Stimulated activated effector memory CD8-positive, alpha-beta T cell treated with anti-CD3 and anti-CD28 coated beads, Interleukin-12 subunit alpha, Interleukin-12 subunit beta, amount 100 ng/mL, for 72 hours (primary cell): ENCODE measurements around the gene ERMAP.
"Not testable (repeated sequence)": the region's sequence is repeated elsewhere in the genome, so short reads cannot be mapped to it uniquely, and the experiment has no call there.

Source experiments
- ATAC-seq: fragments of 150-1000 bp; cut with Tn5 transposase; 2 replicates; pipeline ENCODE4 v1.10.0; 2021
- DNase-seq, 2 donors: peaks; one replicate each; pipeline ENCODE4 v3.0.0; 2021 to 2022; ENCODE audit warnings: low spot score in 2 of 2
- H3K27ac Mint-ChIP-seq: one replicate; pipeline ENCODE4 v1.8.0; 2022; ENCODE audit warnings: mild to moderate bottlenecking, mixed read lengths
- H3K36me3 Mint-ChIP-seq: one replicate; pipeline ENCODE4 v1.8.0; 2022; ENCODE audit warnings: mild to moderate bottlenecking, mixed read lengths
- H3K4me1 Mint-ChIP-seq: one replicate; pipeline ENCODE4 v1.8.0; 2022; ENCODE audit warnings: mixed read lengths
- H3K4me3 Mint-ChIP-seq: one replicate; pipeline ENCODE4 v1.8.0; 2022; ENCODE audit warnings: mild to moderate bottlenecking, mixed read lengths
- H3K9me3 Mint-ChIP-seq: one replicate; pipeline ENCODE4 v1.8.0; 2022; ENCODE audit warnings: mixed read lengths

Gene ERMAP

GRCh38 chr1:42846257-42847110 is 29.6 kb downstream of the ERMAP start, which contains the start of gene ZNF691:
TSS of gene ZNF691 (plus strand) at chr1:42846613. CDS start at chr1:42849659, 3,046 bp downstream.
- H3K27ac Mint-ChIP-seq: peak within 1 kb of the TSS; percentile 82
- H3K36me3 Mint-ChIP-seq: peaks cover 23% of the 10 kb centered on the region
- peak; percentile 62 to 89 for DNase-seq
- H3K9me3 Mint-ChIP-seq: no peaks in the 10 kb centered on the region
- H3K4me3 Mint-ChIP-seq: peak within 1 kb of the TSS; percentile 88
- ATAC-seq: peak; percentile 92
- peaks cover 29% of the 10 kb centered on the region for H3K4me1 Mint-ChIP-seq

GRCh38 chr1:42847111-42847595 is 30.2 kb downstream of the ERMAP start:
- Mint-ChIP-seq H3K4me1 (peaks cover 29% of the 10 kb centered on the region), H3K9me3 (no peaks in the 10 kb centered on the region), H3K27ac (peak overlapping the region; percentile 82), H3K4me3 (peak overlapping the region; percentile 88), H3K36me3 (peaks cover 26% of the 10 kb centered on the region)
- ATAC-seq: no peak
- DNase-seq: peak in 1 of 2 donors; percentile 62

GRCh38 chr1:42847721-42848460 is 31.0 kb downstream of the ERMAP start:
- ATAC-seq (peak; percentile 67), DNase-seq (peak in 1 of 2 donors; percentile 66)
- Mint-ChIP-seq H3K9me3 (no peaks in the 10 kb centered on the region), H3K4me3 (peak overlapping the region; percentile 88), H3K4me1 (peaks cover 29% of the 10 kb centered on the region), H3K36me3 (peaks cover 26% of the 10 kb centered on the region), H3K27ac (peak overlapping the region; percentile 82)

- H3K4me3 Mint-ChIP-seq: peak overlapping the region; percentile 88
- ATAC-seq (no peak), DNase-seq (no peak)
- H3K27ac Mint-ChIP-seq: peak overlapping the region; percentile 82
- peaks cover 26% of the 10 kb centered on the region for H3K36me3 Mint-ChIP-seq
- no peaks in the 10 kb centered on the region for H3K9me3 Mint-ChIP-seq
- peaks cover 29% of the 10 kb centered on the region for H3K4me1 Mint-ChIP-seq
These were observed 32.1 kb downstream of the ERMAP start for GRCh38 chr1:42848823-42849537.

- Mint-ChIP-seq H3K27ac (no peak overlapping the region), H3K36me3 (peaks cover 26% of the 10 kb centered on the region), H3K9me3 (no peaks in the 10 kb centered on the region), H3K4me3 (no peak overlapping the region), H3K4me1 (peaks cover 29% of the 10 kb centered on the region)
- no peak for ATAC-seq
- no peak for DNase-seq
These were observed 33.0 kb downstream of the ERMAP start for GRCh38 chr1:42849944-42850343.

GRCh38 chr1:42851420-42851819 is 34.5 kb downstream of the ERMAP start:
- Mint-ChIP-seq H3K4me3 (no peak overlapping the region), H3K9me3 (no peaks in the 10 kb centered on the region), H3K36me3 (peaks cover 26% of the 10 kb centered on the region), H3K4me1 (peaks cover 29% of the 10 kb centered on the region), H3K27ac (no peak overlapping the region)
- DNase-seq (no peak), ATAC-seq (no peak)

GRCh38 chr1:42851960-42852607 is 35.2 kb downstream of the ERMAP start:
- Mint-ChIP-seq H3K36me3 (peaks cover 22% of the 10 kb centered on the region), H3K27ac (no peak overlapping the region), H3K9me3 (no peaks in the 10 kb centered on the region), H3K4me1 (peaks cover 25% of the 10 kb centered on the region), H3K4me3 (no peak overlapping the region)
- DNase-seq (peak in 1 of 2 donors; percentile 39), ATAC-seq (no peak)

GRCh38 chr1:42852608-42852980 is 35.7 kb downstream of the ERMAP start:
- Mint-ChIP-seq H3K27ac (no peak overlapping the region), H3K4me3 (no peak overlapping the region), H3K36me3 (peaks cover 20% of the 10 kb centered on the region), H3K9me3 (no peaks in the 10 kb centered on the region), H3K4me1 (peaks cover 20% of the 10 kb centered on the region)
- no peak for DNase-seq
- ATAC-seq: no peak

GRCh38 chr1:42853116-42853884 is 36.4 kb downstream of the ERMAP start:
- Mint-ChIP-seq H3K4me1 (peaks cover 13% of the 10 kb centered on the region), H3K27ac (peak overlapping the region; percentile 13), H3K9me3 (no peaks in the 10 kb centered on the region), H3K36me3 (peaks cover 20% of the 10 kb centered on the region), H3K4me3 (no peak overlapping the region)
- DNase-seq (no peak), ATAC-seq (no peak)

- DNase-seq, H3K4me3 Mint-ChIP-seq, H3K27ac Mint-ChIP-seq, H3K36me3 Mint-ChIP-seq, ATAC-seq, H3K9me3 Mint-ChIP-seq, H3K4me1 Mint-ChIP-seq: not testable (repeated sequence)
These were observed 39.6 kb downstream of the ERMAP start for GRCh38 chr1:42856554-42856953.

- not testable (repeated sequence) for ATAC-seq, DNase-seq, H3K4me1 Mint-ChIP-seq, H3K9me3 Mint-ChIP-seq, H3K36me3 Mint-ChIP-seq, H3K4me3 Mint-ChIP-seq, H3K27ac Mint-ChIP-seq
These were observed 42.4 kb downstream of the ERMAP start for GRCh38 chr1:42859366-42859765.

- Mint-ChIP-seq H3K4me3 (no peak overlapping the region), H3K9me3 (peaks cover 9% of the 10 kb centered on the region), H3K36me3 (no peaks in the 10 kb centered on the region), H3K27ac (no peak overlapping the region), H3K4me1 (no peaks in the 10 kb centered on the region)
- DNase-seq: no peak
- no peak for ATAC-seq
These were observed 43.6 kb downstream of the ERMAP start for GRCh38 chr1:42860339-42861013.

- Mint-ChIP-seq H3K27ac (no peak overlapping the region), H3K36me3 (no peaks in the 10 kb centered on the region), H3K9me3 (peaks cover 9% of the 10 kb centered on the region), H3K4me3 (no peak overlapping the region), H3K4me1 (no peaks in the 10 kb centered on the region)
- ATAC-seq (no peak), DNase-seq (no peak)
These were observed 44.1 kb downstream of the ERMAP start for GRCh38 chr1:42861014-42861399.

- H3K9me3 Mint-ChIP-seq: no peaks in the 10 kb centered on the region
- DNase-seq (no peak), ATAC-seq (no peak)
- no peaks in the 10 kb centered on the region for H3K4me1 Mint-ChIP-seq
- H3K36me3 Mint-ChIP-seq: no peaks in the 10 kb centered on the region
- no peak overlapping the region for H3K4me3 Mint-ChIP-seq
- H3K27ac Mint-ChIP-seq: no peak overlapping the region
These were observed 49.6 kb downstream of the ERMAP start for GRCh38 chr1:42866549-42866948.
